HCT116 (cell line): ENCODE results near the gene TMEM94. TPM values are rescaled to one million over a fixed set of nuclear protein-coding genes. Genes with fewer than 3 reads are reported as not detected.

Experiments
- ATAC-seq: fragments of 200-7000 bp; cut with Tn5 transposase; 2 replicates; pipeline ENCODE4 v1.9.1; 2020; ENCODE audit warnings: mild to moderate bottlenecking, moderate library complexity
- BruUV-seq: library from RNA; stranded (reverse); fragments of 400-500 nt; replicated peaks from 2 replicates; lab custom pipeline; 2021; lab: Mats Ljungman, UMichigan
- CTCF ChIA-PET: fragments of 300-600 bp; sonication (Branson Sonifier 250); formaldehyde crosslinking; loops from one replicate; lab custom pipeline; 2021; ENCODE audit warnings: antibody characterized with exemption; lab: Charles Lee
- POLR2A ChIA-PET: fragments of 300-600, 350-600 bp; sonication (Branson Sonifier 250); formaldehyde crosslinking; loops from one replicate; lab custom pipeline; 2021; ENCODE audit warnings: antibody characterized with exemption; lab: Charles Lee
- RAD21 ChIA-PET, 2 experiments: fragments of 300-600 bp; sonication (Branson Sonifier 250); formaldehyde crosslinking; loops; one replicate each; lab custom pipeline; 2023; ENCODE audit warnings: low total read pairs in 2 of 2; ENCODE audit not compliant: uncharacterized antibody in 2 of 2, unreplicated experiment in 2 of 2, low non-redundant PET in 1 of 2; lab: Charles Lee
- DNase-seq: peaks from one replicate; pipeline ENCODE4 v3.0.0-alpha.2; 2010; ENCODE audit warnings: low read depth, low spot score
- H2AFZ ChIP-seq: fragments of 200-600 bp; shearing (Covaris generic), sonication (generic); 2 replicates; pipeline ENCODE4 v1.6.1; 2017; ENCODE audit warnings: low read depth, mixed run types, mixed read lengths, antibody characterized with exemption, low read length; ENCODE audit not compliant: poor library complexity, severe bottlenecking
- H3K27ac ChIP-seq: 2 replicates; pipeline ENCODE4 v1.5.1; 2012; ENCODE audit warnings: low read depth, low read length
- H3K27me3 ChIP-seq: fragments of 200-600 bp; sonication (generic); 2 replicates; pipeline ENCODE4 v1.6.1; 2016; ENCODE audit warnings: mixed run types, low read length, mixed read lengths; ENCODE audit not compliant: insufficient read depth
- H3K36me3 ChIP-seq, 2 experiments: fragments of 200-500 bp in 1 of 2; fragments of 200-600 bp in 1 of 2; sonication (Bioruptor generic) in 1 of 2; sonication (generic) in 1 of 2; 2 replicates each; pipeline versions ENCODE4 v1.5.1 to v1.6.1; 2014 to 2016; ENCODE audit warnings: low read length in 2 of 2, inconsistent platforms in 1 of 2, mixed read lengths in 1 of 2, mixed run types in 1 of 2; ENCODE audit not compliant: insufficient read depth in 2 of 2, control insufficient read depth in 1 of 2
- H3K4me1 ChIP-seq, 2 experiments: fragments of 200-600 bp in 1 of 2; sonication (generic) in 1 of 2; 2 replicates each; pipeline versions ENCODE4 v1.5.1 to v1.6.1; 2012 to 2017; ENCODE audit warnings: low read length in 2 of 2, inconsistent platforms in 1 of 2, mild to moderate bottlenecking in 1 of 2, mixed read lengths in 1 of 2, mixed run types in 1 of 2, moderate library complexity in 1 of 2; ENCODE audit not compliant: insufficient read depth in 2 of 2, control insufficient read depth in 1 of 2
- H3K4me2 ChIP-seq: fragments of 200-600 bp; sonication (generic); 2 replicates; pipeline ENCODE4 v1.6.1; 2017; ENCODE audit warnings: mixed run types, low read length, mixed read lengths
- H3K4me3 ChIP-seq, 2 experiments: fragments of 200-600 bp in 1 of 2; sonication (generic) in 1 of 2; replicated peaks in 1 of 2; 2 replicates each; pipeline ENCODE4 v1.5.1; 2011 to 2016; ENCODE audit warnings: low read length in 2 of 2, control low read depth in 1 of 2, low read depth in 1 of 2, mild to moderate bottlenecking in 1 of 2, mixed read lengths in 1 of 2, mixed run types in 1 of 2
- H3K79me2 ChIP-seq: fragments of 200-600 bp; sonication (generic); 2 replicates; pipeline ENCODE4 v1.6.1; 2017; ENCODE audit warnings: mild to moderate bottlenecking, mixed run types, low read length, moderate library complexity, mixed read lengths; ENCODE audit not compliant: insufficient read depth
- H3K9ac ChIP-seq: fragments of 200-600 bp; sonication (generic); 2 replicates; pipeline ENCODE4 v1.6.1; 2016; ENCODE audit warnings: low read length, mixed read lengths
- H3K9me2 ChIP-seq: fragments of 200-600 bp; sonication (generic), shearing (Covaris generic); 2 replicates; pipeline ENCODE4 v1.6.1; 2017; ENCODE audit warnings: mixed run types, mild to moderate bottlenecking, moderate library complexity; ENCODE audit not compliant: insufficient read depth
- H3K9me3 ChIP-seq, 2 experiments: fragments of 200-500 bp in 1 of 2; fragments of 200-600 bp in 1 of 2; sonication (Bioruptor generic) in 1 of 2; sonication (generic) in 1 of 2; 2 replicates each; pipeline ENCODE4 v1.6.1; 2014 to 2017; ENCODE audit warnings: low read length in 2 of 2, mixed read lengths in 2 of 2, inconsistent platforms in 1 of 2, low read depth in 1 of 2, mild to moderate bottlenecking in 1 of 2, mixed run types in 1 of 2, moderate library complexity in 1 of 2; ENCODE audit not compliant: control insufficient read depth in 1 of 2, insufficient read depth in 1 of 2
- H4K20me1 ChIP-seq: fragments of 200-600 bp; sonication (generic), shearing (Covaris generic); 2 replicates; pipeline ENCODE4 v1.6.1; 2017; ENCODE audit warnings: mixed run types, mild to moderate bottlenecking, moderate library complexity; ENCODE audit not compliant: insufficient read depth
- ATF3 ChIP-seq: IDR thresholded peaks from 2 replicates; pipeline ENCODE4 v1.6.1; 2012
- CBX3 ChIP-seq: IDR thresholded peaks from 2 replicates; pipeline ENCODE4 v1.6.1; 2012; ENCODE audit warnings: low read depth
- CTCF ChIP-seq, 3 experiments: fragments of 200-600 bp in 1 of 3; sonication (generic) in 1 of 3; IDR thresholded peaks in 2 of 3; conservative IDR thresholded peaks in 1 of 3; 2 replicates each; pipeline ENCODE4 v1.5.1; 2012 to 2017; ENCODE audit warnings: low read depth in 2 of 3, low read length in 2 of 3, antibody characterized with exemption in 1 of 3, borderline replicate concordance in 1 of 3, control low read depth in 1 of 3, mild to moderate bottlenecking in 1 of 3, mixed read lengths in 1 of 3, mixed run types in 1 of 3, moderate library complexity in 1 of 3; ENCODE audit not compliant: insufficient read depth in 1 of 3
- EGR1 ChIP-seq: IDR thresholded peaks from 2 replicates; pipeline ENCODE4 v1.6.1; 2012; ENCODE audit warnings: low read depth
- EZH2 ChIP-seq: fragments of 200-600 bp; sonication (generic); IDR thresholded peaks from 2 replicates; pipeline ENCODE4 v1.6.1; 2017; ENCODE audit warnings: antibody characterized with exemption, mixed run types
- EZH2phosphoT487 ChIP-seq: fragments of 200-600 bp; IDR thresholded peaks from 2 replicates; pipeline ENCODE4 v1.6.1; 2018; ENCODE audit warnings: antibody characterized with exemption, borderline replicate concordance
- FOSL1 ChIP-seq: IDR thresholded peaks from 2 replicates; pipeline ENCODE4 v1.6.1; 2012; ENCODE audit warnings: low read depth
- MAX ChIP-seq: IDR thresholded peaks from 2 replicates; pipeline ENCODE4 v1.6.1; 2012
- POLR2A ChIP-seq: IDR thresholded peaks from 2 replicates; pipeline ENCODE4 v1.7.0; 2011; ENCODE audit warnings: borderline replicate concordance; ENCODE audit not compliant: insufficient read depth, insufficient read length; ENCODE audit errors: extremely low read depth
- POLR2AphosphoS5 ChIP-seq: IDR thresholded peaks from 2 replicates; pipeline ENCODE4 v1.6.1; 2011; ENCODE audit warnings: mild to moderate bottlenecking, low read depth, low read length, moderate library complexity
- RAD21 ChIP-seq: IDR thresholded peaks from 2 replicates; pipeline ENCODE4 v1.6.1; 2012; ENCODE audit warnings: low read depth, mild to moderate bottlenecking
- REST ChIP-seq: IDR thresholded peaks from 2 replicates; pipeline ENCODE4 v1.6.1; 2012; ENCODE audit warnings: low read depth
- SIN3A ChIP-seq: IDR thresholded peaks from 2 replicates; pipeline ENCODE4 v1.6.1; 2012; ENCODE audit warnings: low read depth
- SP1 ChIP-seq: IDR thresholded peaks from 2 replicates; pipeline ENCODE4 v1.6.1; 2012; ENCODE audit warnings: low read depth
- SRF ChIP-seq: IDR thresholded peaks from 2 replicates; pipeline ENCODE4 v1.6.1; 2012; ENCODE audit warnings: low read depth
- YY1 ChIP-seq: IDR thresholded peaks from 2 replicates; pipeline ENCODE4 v1.6.1; 2011; ENCODE audit warnings: low read length, low read depth, moderate library complexity, mild to moderate bottlenecking; ENCODE audit not compliant: insufficient replicate concordance; ENCODE audit errors: extremely low read depth
- ZBTB33 ChIP-seq: IDR thresholded peaks from 2 replicates; pipeline ENCODE4 v1.6.1; 2011; ENCODE audit warnings: mild to moderate bottlenecking, low read length, moderate library complexity; ENCODE audit not compliant: insufficient replicate concordance; ENCODE audit errors: extremely low read depth
- ZFX ChIP-seq: fragments of 450-650 bp; IDR thresholded peaks from 2 replicates; pipeline ENCODE4 v1.6.1; 2017
- intact Hi-C: fragments of 100-400 bp; cut with micrococcal nuclease; formaldehyde crosslinking; loops from 2 replicates; pipeline ENCODE4 v1.10.0; 2022
- total RNA-seq: library from RNA; stranded (reverse); gene quantifications from one replicate; pipeline ENCODE4 v1.2.1, GENCODE V29; 2021; ENCODE audit not compliant: unreplicated experiment

Gene TMEM94
- total RNA-seq, 1 experiment from 2014 or later: 75.4 TPM

- POLR2A ChIA-PET: no interaction called here
- Histone ChIP-seq H3K4me3 (peak overlapping the region; percentile 17 to 35), H3K4me2 (peak overlapping the region; percentile 79)
These were observed 74.6 kb downstream of the TMEM94 start for GRCh38 chr17:75530837-75531720.

More at GRCh38 chr17:75530837-75531720, 74.6 kb downstream of the TMEM94 start:
- ChIA-PET RAD21 (no interaction called here), CTCF (no interaction called here)
- ATAC-seq: peak; percentile 28
- TF ChIP-seq POLR2A: no peak
- TF ChIP-seq SRF: no peak
- TF ChIP-seq CTCF (IDR thresholded peaks at IDR 0.05 in 2 of 3, conservative IDR thresholded peaks at IDR 0.05 in 1 of 3; ENCODE audit: borderline replicate concordance in 1 of 3, insufficient read depth in 1 of 3, low read depth in 2 of 3, low read length in 2 of 3): no peak
- no peak for TF ChIP-seq FOSL1
- no peak for TF ChIP-seq POLR2AphosphoS5
- no peak for TF ChIP-seq EZH2phosphoT487
- no peak for TF ChIP-seq EGR1
- TF ChIP-seq YY1: no peak
- TF ChIP-seq MAX: no peak; the same call in 1 of the 2 replicates
- TF ChIP-seq EZH2: no peak
- no peak for TF ChIP-seq ATF3
- TF ChIP-seq ZBTB33: no peak
- no peak for TF ChIP-seq CBX3
- no peak for TF ChIP-seq ZFX
- no peak for TF ChIP-seq RAD21
- no peak for TF ChIP-seq SIN3A
- no peak for TF ChIP-seq SP1
- TF ChIP-seq REST: no peak
- H2AFZ ChIP-seq: no peak overlapping the region
- no peaks in the 10 kb centered on the region for H3K27me3 ChIP-seq
- no TSS peak for BruUV-seq
- peak overlapping the region; percentile 98 for H3K27ac ChIP-seq
- peaks cover 0 to 11% of the 10 kb centered on the region in 2 experiments; a peak in 1 of 4 replicates for H3K36me3 ChIP-seq
- no peaks in the 10 kb centered on the region for H4K20me1 ChIP-seq
- H3K9ac ChIP-seq: peak overlapping the region; percentile 70
- peaks cover 46 to 66% of the 10 kb centered on the region in 2 experiments for H3K4me1 ChIP-seq
- intact Hi-C loops: no loop called here
- H3K9me3 ChIP-seq: no peaks in the 10 kb centered on the region
- DNase-seq: no peak
- H3K9me2 ChIP-seq: no peaks in the 10 kb centered on the region
- peaks cover 90% of the 10 kb centered on the region for H3K79me2 ChIP-seq
